Activated CD8-positive, alpha-beta T cell treated with anti-CD3 and anti-CD28 coated beads for 36 hours (primary cell): ENCODE measurements around the gene CLEC2B. TPM values are rescaled to one million over a fixed set of nuclear protein-coding genes. Genes with fewer than 3 reads are reported as not detected.

Experiments
- ATAC-seq: fragments of 200-7000 bp; cut with Tn5 transposase; one replicate; pipeline ENCODE4 v1.10.0; 2021; ENCODE audit warnings: mild to moderate bottlenecking, moderate library complexity
- CTCF ChIA-PET: fragments of 350-600 bp; sonication (Branson Sonifier 250); formaldehyde crosslinking; loops from one replicate; lab custom pipeline; 2021; ENCODE audit warnings: antibody characterized with exemption; lab: Charles Lee
- POLR2A ChIA-PET: fragments of 350-600 bp; sonication (Branson Sonifier 250); formaldehyde crosslinking; loops from one replicate; lab custom pipeline; 2021; ENCODE audit warnings: antibody characterized with exemption; lab: Charles Lee
- DNase-seq: peaks from one replicate; pipeline ENCODE4 v3.0.0-alpha.2; 2020
- H3K27ac Mint-ChIP-seq: one replicate; pipeline ENCODE4 v1.8.0; 2021; ENCODE audit warnings: mild to moderate bottlenecking, mixed read lengths
- H3K27me3 Mint-ChIP-seq: one replicate; pipeline ENCODE4 v1.8.0; 2021; ENCODE audit warnings: mixed read lengths
- H3K36me3 Mint-ChIP-seq: one replicate; pipeline ENCODE4 v1.8.0; 2021; ENCODE audit warnings: low read depth, mixed read lengths
- H3K4me1 Mint-ChIP-seq: one replicate; pipeline ENCODE4 v1.8.0; 2021; ENCODE audit warnings: low read depth, mixed read lengths
- H3K4me3 Mint-ChIP-seq: one replicate; pipeline ENCODE4 v1.8.0; 2021; ENCODE audit warnings: mild to moderate bottlenecking, moderate library complexity, mixed read lengths
- H3K9me3 Mint-ChIP-seq: one replicate; pipeline ENCODE4 v1.8.0; 2021; ENCODE audit warnings: mixed read lengths
- intact Hi-C: fragments of 100-400 bp; cut with micrococcal nuclease; formaldehyde crosslinking; loops from one replicate; pipeline ENCODE4 v1.10.0; 2022
- total RNA-seq, 2 experiments: library from RNA; stranded (reverse); gene quantifications; one replicate each; pipeline ENCODE4 v1.2.3, GENCODE V29; 2021
- TF ChIP-seq, protein P1 (sequence below): fragments of 200-600 bp; IDR thresholded peaks from one replicate; pipeline ENCODE4 v1.8.0; 2022; ENCODE audit warnings: antibody characterized with exemption, mild to moderate bottlenecking

The CLEC2B gene
- total RNA-seq, 2 experiments from 2014 or later: 38.4 to 43.2 TPM

GRCh38 chr12:9872742-9873141, 3.6 kb upstream of the CLEC2B start:
- ChIA-PET CTCF (interaction anchor here (0.7 to 3.6 kb wide), 9 partner anchors 18 to 239 kb away, joined by 3 to 20 read pairs (median 7); no protein-coding TSS in a partner anchor), POLR2A (interaction anchor here (1.3 to 1.4 kb wide), 4 partner anchors 15 to 118 kb away, joined by 3 to 4 read pairs (median 4); no protein-coding TSS in a partner anchor)
- H3K27ac Mint-ChIP-seq: no peak overlapping the region
- intact Hi-C loops: no loop called here
- peaks cover 1% of the 10 kb centered on the region for H3K36me3 Mint-ChIP-seq
- H3K4me3 Mint-ChIP-seq: no peak overlapping the region
- no peak for ATAC-seq
- no peak for DNase-seq
- no peaks in the 10 kb centered on the region for H3K9me3 Mint-ChIP-seq
- H3K4me1 Mint-ChIP-seq: peaks cover 20% of the 10 kb centered on the region
- TF ChIP-seq, protein P1, sequence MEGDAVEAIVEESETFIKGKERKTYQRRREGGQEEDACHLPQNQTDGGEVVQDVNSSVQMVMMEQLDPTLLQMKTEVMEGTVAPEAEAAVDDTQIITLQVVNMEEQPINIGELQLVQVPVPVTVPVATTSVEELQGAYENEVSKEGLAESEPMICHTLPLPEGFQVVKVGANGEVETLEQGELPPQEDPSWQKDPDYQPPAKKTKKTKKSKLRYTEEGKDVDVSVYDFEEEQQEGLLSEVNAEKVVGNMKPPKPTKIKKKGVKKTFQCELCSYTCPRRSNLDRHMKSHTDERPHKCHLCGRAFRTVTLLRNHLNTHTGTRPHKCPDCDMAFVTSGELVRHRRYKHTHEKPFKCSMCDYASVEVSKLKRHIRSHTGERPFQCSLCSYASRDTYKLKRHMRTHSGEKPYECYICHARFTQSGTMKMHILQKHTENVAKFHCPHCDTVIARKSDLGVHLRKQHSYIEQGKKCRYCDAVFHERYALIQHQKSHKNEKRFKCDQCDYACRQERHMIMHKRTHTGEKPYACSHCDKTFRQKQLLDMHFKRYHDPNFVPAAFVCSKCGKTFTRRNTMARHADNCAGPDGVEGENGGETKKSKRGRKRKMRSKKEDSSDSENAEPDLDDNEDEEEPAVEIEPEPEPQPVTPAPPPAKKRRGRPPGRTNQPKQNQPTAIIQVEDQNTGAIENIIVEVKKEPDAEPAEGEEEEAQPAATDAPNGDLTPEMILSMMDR: no peak
- H3K27me3 Mint-ChIP-seq: no peaks in the 10 kb centered on the region

DNA sequence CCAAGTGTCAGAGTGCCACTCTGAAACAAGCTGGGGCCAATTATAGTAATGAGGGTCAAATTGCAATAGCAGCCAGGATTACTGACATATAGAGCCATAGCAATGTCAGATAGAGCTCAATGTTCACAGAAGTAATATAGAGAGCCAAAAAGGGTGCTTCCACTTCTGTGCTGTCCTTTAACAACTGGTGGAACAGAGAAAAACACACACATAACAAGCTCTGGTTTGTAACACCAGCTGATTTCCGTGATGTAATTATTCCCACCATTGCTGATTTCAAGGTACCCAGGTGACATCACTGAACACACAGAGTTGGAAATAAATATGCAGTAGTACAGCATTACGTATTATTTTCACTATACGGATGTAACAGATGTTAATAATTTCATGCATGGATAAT, 3.0 kb upstream of the CLEC2B start:
- Mint-ChIP-seq H3K27me3 (no peaks in the 10 kb centered on the region), H3K36me3 (peaks cover 4% of the 10 kb centered on the region), H3K4me3 (no peak overlapping the region), H3K4me1 (peaks cover 20% of the 10 kb centered on the region), H3K9me3 (no peaks in the 10 kb centered on the region), H3K27ac (no peak overlapping the region)
- POLR2A ChIA-PET: interaction anchor here (0.8 to 1.4 kb wide), 5 partner anchors 16 to 224 kb away, joined by 3 to 4 read pairs (median 3); no protein-coding TSS in a partner anchor
- intact Hi-C loops: no loop called here
- TF ChIP-seq, protein P1: no peak
- no peak for DNase-seq
- CTCF ChIA-PET: interaction anchor here (0.6 to 3.6 kb wide), 11 partner anchors 33 to 268 kb away, joined by 3 to 20 read pairs (median 6); no protein-coding TSS in a partner anchor
- peak; percentile 23 for ATAC-seq

DNA sequence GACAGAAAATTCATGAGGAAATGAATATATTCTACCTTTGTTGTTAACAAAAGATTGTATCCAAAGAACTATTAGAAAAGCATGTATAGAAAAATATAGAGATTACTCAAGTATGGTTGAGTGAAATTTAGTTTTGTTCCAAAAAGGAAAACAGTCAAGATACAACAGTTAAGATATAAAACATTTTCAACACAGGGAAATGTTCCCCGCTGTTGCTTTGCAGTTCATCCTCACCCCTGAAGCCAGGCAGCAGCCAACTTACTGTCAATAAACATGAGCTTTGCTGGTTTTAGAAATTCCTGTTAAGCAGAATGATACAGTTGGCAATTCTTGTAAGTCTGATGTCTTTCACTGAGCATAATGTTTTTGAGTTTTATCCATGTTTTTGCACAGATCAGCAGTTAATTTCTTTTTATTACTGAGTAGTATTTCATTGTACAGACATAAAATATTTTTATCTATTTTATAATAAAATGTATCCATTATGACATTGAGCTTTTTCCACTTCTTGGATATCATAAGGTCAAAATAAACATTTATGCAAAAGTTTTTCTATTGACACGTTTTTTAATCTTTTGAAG, 1.2 kb upstream of the CLEC2B start:
- CTCF ChIA-PET: interaction anchor here (0.6 to 3.6 kb wide), 6 partner anchors 24 to 122 kb away, joined by 3 to 20 read pairs (median 3); no protein-coding TSS in a partner anchor
- Mint-ChIP-seq H3K27ac (peak overlapping the region; percentile 89), H3K4me3 (peak overlapping the region; percentile 85), H3K27me3 (no peaks in the 10 kb centered on the region), H3K36me3 (peaks cover 15% of the 10 kb centered on the region), H3K9me3 (no peaks in the 10 kb centered on the region), H3K4me1 (peaks cover 20% of the 10 kb centered on the region)
- intact Hi-C loops: no loop called here
- POLR2A ChIA-PET: interaction anchor here (1.0 kb wide), 1 partner anchor 112 kb away, joined by 3 read pairs; no protein-coding TSS in a partner anchor
- TF ChIP-seq, protein P1: no peak
- no peak for DNase-seq
- ATAC-seq: no peak

DNA sequence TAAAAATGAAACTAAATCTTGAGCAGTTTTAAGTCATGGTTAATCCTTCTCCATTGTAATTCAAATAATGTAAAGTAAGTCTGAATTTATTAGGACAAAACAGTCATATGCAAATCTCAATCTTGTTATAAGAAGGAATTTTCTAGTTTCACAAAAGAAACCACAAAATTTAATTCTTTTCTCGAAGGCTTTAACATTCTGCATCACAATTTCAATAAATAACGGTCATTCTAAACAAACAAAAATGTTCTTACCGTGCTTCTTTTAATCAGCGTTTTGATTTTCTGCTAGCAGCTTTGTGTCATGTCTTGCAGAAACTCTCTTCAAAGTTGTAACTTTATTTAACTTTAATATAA, 225 bp downstream of the CLEC2B start:
- H3K27ac Mint-ChIP-seq: peak overlapping the region; percentile 89
- no peaks in the 10 kb centered on the region for H3K27me3 Mint-ChIP-seq
- peaks cover 28% of the 10 kb centered on the region for H3K4me1 Mint-ChIP-seq
- ATAC-seq: no peak
- no peak for DNase-seq
- CTCF ChIA-PET: interaction anchor here (0.9 to 3.5 kb wide), 7 partner anchors 53 to 126 kb away, joined by 3 to 21 read pairs (median 3); no protein-coding TSS in a partner anchor
- peaks cover 4% of the 10 kb centered on the region for H3K9me3 Mint-ChIP-seq
- peaks cover 27% of the 10 kb centered on the region for H3K36me3 Mint-ChIP-seq
- intact Hi-C loops: loop anchor here (5.0 kb wide), 3 partner anchors 57 to 72 kb away; no protein-coding TSS in a partner anchor
- TF ChIP-seq, protein P1: no peak
- H3K4me3 Mint-ChIP-seq: peak overlapping the region; percentile 85
- POLR2A ChIA-PET: interaction anchor here (0.7 to 7.6 kb wide), 14 partner anchors 27 to 686 kb away, joined by 3 to 292 read pairs (median 4); partner anchors contain the start of genes CD69 and CLEC2D
